ENCODE measurements around the gene SVEP1.

Gene SVEP1

DNA sequence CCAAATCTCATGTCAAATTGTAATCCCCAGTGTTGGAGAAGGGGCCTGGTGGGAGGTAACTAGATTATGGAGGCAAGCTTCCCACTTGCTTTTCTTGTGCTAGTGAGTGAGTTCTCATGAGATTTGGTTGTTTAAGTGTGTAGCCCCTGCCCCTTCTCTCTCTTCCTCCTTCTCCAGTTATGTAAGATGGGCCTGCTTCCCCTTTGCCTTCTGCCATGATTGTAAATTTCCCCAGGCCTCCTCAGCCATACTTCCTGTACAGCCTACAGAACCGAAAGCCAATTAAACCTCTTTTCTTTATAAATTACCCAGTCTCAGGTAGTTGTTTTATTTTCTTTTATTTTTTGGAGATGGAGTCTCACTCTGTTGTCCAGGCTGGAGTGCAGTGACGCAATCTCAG lies 223.6 kb downstream of the SVEP1 start:
- no peak for ATAC-seq
- H3K27me3 Mint-ChIP-seq = no peaks in the 10 kb centered on the region
- H3K4me1 Mint-ChIP-seq = peaks cover 5% of the 10 kb centered on the region
- no peaks in the 10 kb centered on the region for H3K36me3 Mint-ChIP-seq
- H3K27ac Mint-ChIP-seq = no peak overlapping the region
- H3K4me3 Mint-ChIP-seq = no peak overlapping the region
- no peaks in the 10 kb centered on the region for H3K9me3 Mint-ChIP-seq

DNA sequence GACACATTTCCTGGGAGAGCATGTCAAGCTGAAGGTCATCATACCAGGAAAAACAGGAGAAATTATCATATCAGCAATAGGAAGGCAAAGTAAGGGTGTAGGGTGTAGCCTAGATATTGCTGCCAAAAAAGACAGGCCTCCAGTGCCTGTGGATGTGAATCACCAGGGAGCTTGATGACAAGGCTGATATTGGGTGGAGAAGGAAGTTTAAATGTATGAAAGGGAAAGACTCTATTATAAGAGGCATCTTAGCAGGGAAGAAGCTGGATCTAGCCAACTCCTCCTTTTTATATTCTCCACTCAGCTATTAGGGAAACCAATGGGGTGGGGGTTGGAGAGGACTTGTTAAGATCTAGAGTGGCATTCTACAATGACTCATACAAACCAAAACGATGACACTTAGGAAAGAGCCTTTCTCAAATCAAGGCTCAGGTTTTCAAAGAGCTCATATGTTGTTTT lies 228.5 kb downstream of the SVEP1 start:
- Mint-ChIP-seq H3K36me3 (no peaks in the 10 kb centered on the region), H3K4me3 (no peak overlapping the region), H3K27ac (no peak overlapping the region), H3K9me3 (no peaks in the 10 kb centered on the region), H3K27me3 (no peaks in the 10 kb centered on the region), H3K4me1 (peaks cover 4% of the 10 kb centered on the region)
- no peak for ATAC-seq

DNA sequence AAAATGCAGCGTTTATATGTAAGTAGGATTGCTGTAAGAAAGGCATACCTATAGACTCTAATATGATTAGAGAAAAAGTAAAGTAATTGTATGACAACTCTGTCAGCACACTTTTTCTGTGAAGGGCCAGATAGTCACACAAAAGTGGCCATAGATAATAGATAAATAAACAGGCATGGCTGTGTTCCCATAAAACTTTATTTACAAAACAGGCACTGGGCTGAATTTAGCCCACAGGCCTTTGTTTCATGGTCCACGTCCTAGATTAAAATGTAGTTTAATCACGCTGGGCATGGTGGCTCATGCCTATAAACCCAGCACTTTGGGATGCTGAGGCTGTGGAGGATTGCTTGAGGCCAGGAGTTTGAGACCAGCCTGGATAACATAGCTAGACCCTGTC lies 233.2 kb downstream of the SVEP1 start:
- no peak overlapping the region for H3K27ac Mint-ChIP-seq
- H3K4me1 Mint-ChIP-seq = no peaks in the 10 kb centered on the region
- no peaks in the 10 kb centered on the region for H3K9me3 Mint-ChIP-seq
- no peak for ATAC-seq
- no peaks in the 10 kb centered on the region for H3K36me3 Mint-ChIP-seq
- no peak overlapping the region for H3K4me3 Mint-ChIP-seq
- peaks cover 17% of the 10 kb centered on the region for H3K27me3 Mint-ChIP-seq

DNA sequence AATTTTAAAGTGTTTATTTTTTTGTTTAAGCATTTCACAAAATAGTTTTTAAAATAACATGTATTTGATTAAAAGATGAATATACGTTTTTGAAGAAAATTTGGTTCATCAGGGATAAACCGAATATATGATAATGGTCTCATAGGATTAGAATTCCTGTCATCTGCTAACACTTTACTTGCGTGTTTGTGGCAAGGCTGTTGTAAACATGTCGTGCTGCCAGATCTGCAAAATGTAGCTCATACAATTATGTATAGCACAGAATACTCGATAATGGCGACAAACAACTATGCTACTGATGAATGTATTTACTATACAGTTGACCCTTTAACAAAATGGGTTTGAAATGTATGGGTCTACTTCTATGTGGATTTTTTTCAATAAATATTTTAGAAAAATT lies 234.7 kb downstream of the SVEP1 start:
- no peak overlapping the region for H3K27ac Mint-ChIP-seq
- H3K9me3 Mint-ChIP-seq = no peaks in the 10 kb centered on the region

DNA sequence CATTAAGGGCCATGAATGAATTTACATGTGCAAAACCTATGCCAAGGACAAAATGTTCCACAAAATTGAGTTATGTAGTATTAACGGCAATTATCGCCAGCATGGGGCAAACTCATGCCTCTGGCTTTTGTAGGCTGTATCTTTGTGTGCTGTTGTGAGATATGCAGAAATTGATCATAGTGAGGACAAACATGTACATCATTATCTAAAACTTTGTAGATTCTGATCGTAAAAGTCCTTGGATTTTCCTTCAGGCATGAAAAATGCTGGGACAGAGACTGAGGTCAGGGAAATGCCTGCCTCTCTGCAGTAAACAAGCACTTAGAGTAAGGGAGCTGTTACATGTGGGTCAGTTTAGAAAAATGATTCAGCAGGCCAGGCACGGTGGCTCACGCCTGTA lies 236.0 kb downstream of the SVEP1 start:
- Mint-ChIP-seq H3K27ac (no peak overlapping the region), H3K4me1 (no peaks in the 10 kb centered on the region), H3K36me3 (no peaks in the 10 kb centered on the region), H3K4me3 (no peak overlapping the region), H3K9me3 (no peaks in the 10 kb centered on the region), H3K27me3 (peaks cover 21% of the 10 kb centered on the region)
- ATAC-seq = no peak

More for the DNA sequence above, 234.7 kb downstream of the SVEP1 start:
- Mint-ChIP-seq H3K27me3 (peaks cover 21% of the 10 kb centered on the region), H3K4me3 (no peak overlapping the region), H3K4me1 (no peaks in the 10 kb centered on the region), H3K36me3 (no peaks in the 10 kb centered on the region)
- ATAC-seq = no peak

DNA sequence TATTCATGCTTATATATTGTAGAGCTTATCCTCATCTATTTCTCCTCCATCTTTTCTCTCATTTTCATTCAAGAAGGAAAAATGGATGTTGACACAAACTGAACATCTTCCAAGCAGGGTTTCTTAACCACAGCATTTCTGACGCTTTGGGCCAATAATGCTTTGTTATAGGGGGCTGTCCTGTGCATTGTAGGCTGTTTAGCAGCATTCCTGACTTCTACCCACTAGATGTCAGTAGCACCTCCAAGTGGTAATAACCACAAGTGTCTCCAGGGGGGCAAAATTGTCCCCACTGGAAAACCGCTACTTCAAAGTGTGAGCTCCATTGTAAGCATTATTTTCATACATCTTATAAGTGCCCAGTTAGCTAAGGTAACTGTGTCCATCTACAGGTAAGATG lies 239.2 kb downstream of the SVEP1 start:
- Mint-ChIP-seq H3K36me3 (no peaks in the 10 kb centered on the region), H3K27me3 (peaks cover 33% of the 10 kb centered on the region), H3K4me1 (no peaks in the 10 kb centered on the region), H3K9me3 (no peaks in the 10 kb centered on the region), H3K27ac (no peak overlapping the region), H3K4me3 (no peak overlapping the region)
- no peak for ATAC-seq

DNA sequence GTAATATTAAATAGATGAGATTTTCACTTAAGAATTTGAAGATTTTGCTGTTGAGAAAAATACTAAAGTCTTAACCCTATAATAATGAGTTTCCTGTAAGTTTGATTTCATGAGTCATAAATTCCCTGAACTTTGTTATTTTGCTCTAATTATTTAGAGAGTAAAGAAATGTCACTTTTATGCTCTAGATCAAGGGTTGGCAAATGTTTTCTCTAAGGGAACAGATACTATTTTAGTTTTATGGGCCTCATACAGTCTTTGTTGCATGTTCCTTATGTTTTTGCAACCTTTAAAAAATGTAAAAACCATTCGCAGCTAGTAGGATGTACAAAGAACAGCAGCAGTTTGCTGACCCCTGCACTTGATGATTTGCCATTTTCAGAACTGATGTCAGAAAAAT lies 241.4 kb downstream of the SVEP1 start:
- no peaks in the 10 kb centered on the region for H3K36me3 Mint-ChIP-seq
- H3K4me3 Mint-ChIP-seq = no peak overlapping the region
- H3K9me3 Mint-ChIP-seq = no peaks in the 10 kb centered on the region
- no peak for ATAC-seq
- H3K27me3 Mint-ChIP-seq = peaks cover 31% of the 10 kb centered on the region
- no peak overlapping the region for H3K27ac Mint-ChIP-seq
- H3K4me1 Mint-ChIP-seq = peaks cover 10% of the 10 kb centered on the region

DNA sequence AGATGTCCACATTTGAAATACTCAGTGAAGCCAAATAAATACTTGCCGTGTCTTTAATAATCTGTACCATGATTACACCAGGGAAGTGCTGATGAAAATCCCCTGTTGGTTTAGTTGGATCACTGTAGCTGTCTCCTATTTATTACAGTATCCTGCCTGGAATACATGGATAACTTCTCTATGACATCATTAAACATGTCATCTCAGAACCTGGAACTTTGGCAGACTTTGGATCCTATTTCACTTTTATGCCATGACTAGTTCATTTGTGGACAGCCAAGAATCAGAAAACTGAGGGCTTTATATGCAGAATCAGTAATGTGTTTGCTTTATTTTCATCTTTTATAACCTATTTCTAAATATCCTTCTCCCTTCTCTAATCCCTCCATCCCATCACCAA lies 241.8 kb downstream of the SVEP1 start, which contains the start of gene TXNDC8:
TSS of gene TXNDC8 (minus strand) at position 137 of the 400 bp plus-strand sequence.
- Mint-ChIP-seq H3K4me3 (no peak within 1 kb of the TSS), H3K27ac (peak within 1 kb of the TSS; percentile 32), H3K9me3 (no peaks in the 10 kb centered on the region), H3K27me3 (peaks cover 27% of the 10 kb centered on the region), H3K36me3 (no peaks in the 10 kb centered on the region), H3K4me1 (peaks cover 10% of the 10 kb centered on the region)
- ATAC-seq = no peak

DNA sequence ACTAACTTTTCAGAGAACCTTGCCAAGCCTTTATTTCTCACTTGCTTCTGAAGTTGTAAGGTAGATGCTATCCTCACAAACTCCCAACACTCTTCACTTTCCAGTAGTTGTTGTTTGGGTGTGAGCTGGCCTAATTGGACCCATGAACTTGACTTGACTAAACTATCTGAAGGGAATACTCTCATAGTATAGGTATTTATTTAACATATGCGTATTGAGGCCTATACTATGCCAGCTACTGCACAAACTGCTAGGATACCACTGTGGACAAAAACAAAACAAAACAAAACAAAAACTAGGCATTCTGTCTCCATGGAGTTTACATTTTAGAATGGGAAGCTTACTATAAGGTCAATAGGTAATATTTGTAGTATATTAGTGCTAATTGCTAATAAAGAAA lies 243.2 kb downstream of the SVEP1 start:
- Mint-ChIP-seq H3K27me3 (peaks cover 16% of the 10 kb centered on the region), H3K27ac (peak overlapping the region; percentile 32), H3K36me3 (no peaks in the 10 kb centered on the region), H3K9me3 (no peaks in the 10 kb centered on the region), H3K4me1 (peaks cover 10% of the 10 kb centered on the region), H3K4me3 (no peak overlapping the region)
- ATAC-seq = no peak

DNA sequence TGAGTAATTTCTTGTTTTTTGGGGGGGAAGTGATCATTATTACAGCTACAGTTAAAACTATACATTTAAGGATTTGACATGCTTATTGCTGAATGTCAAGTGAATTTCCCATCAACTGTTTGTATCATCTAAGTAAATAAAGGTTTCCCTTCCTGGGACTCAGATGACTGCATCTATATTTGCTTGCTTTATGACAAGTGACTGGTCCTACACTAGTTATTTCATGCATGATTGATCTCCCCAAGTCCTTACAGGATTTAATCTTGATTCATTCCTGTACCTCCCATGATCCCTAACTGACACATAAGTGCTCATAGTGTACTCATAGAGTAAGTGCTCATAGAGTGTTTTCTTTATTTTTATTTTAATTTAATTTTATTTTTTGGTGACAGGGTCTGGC lies 244.7 kb downstream of the SVEP1 start:
- peaks cover 10% of the 10 kb centered on the region for H3K4me1 Mint-ChIP-seq
- no peak overlapping the region for H3K27ac Mint-ChIP-seq
- H3K27me3 Mint-ChIP-seq = peaks cover 12% of the 10 kb centered on the region
- no peak overlapping the region for H3K4me3 Mint-ChIP-seq
- no peaks in the 10 kb centered on the region for H3K9me3 Mint-ChIP-seq
- H3K36me3 Mint-ChIP-seq = no peaks in the 10 kb centered on the region
- no peak for ATAC-seq

DNA sequence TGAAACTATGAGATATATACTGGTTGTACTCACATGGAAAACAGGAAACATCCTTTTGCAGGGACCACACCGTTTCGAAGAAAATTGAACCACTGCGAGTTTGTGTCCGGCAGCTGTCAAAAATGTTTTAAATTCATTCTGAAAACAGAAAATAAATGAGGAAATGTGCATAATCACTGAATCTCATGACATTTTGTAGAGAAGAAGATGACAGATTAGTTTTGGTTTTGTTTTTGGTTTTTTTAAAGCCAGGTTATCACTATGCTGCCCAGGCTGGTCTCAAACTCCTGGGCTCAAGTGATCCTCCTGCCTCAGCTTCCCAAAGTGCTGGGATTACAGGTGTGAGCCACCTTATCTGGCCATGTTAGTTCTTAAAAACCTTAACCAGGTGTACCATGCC lies 245.4 kb downstream of the SVEP1 start:
- no peaks in the 10 kb centered on the region for H3K36me3 Mint-ChIP-seq
- no peak overlapping the region for H3K4me3 Mint-ChIP-seq

DNA sequence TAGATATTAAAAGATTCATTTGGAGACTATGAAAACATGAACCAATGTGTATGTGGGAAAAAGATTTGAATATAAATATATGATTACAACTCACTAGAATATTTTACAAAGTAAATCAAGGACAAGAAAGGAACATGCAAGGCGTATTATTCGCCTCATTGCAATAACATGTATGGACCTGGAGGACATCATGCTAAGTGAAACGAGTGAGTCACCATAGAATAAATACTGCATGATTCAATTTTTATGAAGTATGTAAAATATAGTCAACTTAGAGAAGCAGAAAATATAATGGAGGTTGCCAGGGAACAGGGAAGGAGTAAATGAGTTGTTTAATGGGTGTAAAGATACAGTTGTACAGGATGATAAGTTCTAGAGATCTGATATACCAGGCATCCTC lies 246.8 kb downstream of the SVEP1 start:
- peaks cover 12% of the 10 kb centered on the region for H3K27me3 Mint-ChIP-seq
- no peak overlapping the region for H3K27ac Mint-ChIP-seq
- no peaks in the 10 kb centered on the region for H3K9me3 Mint-ChIP-seq
- no peak for ATAC-seq
- peaks cover 10% of the 10 kb centered on the region for H3K4me1 Mint-ChIP-seq
- H3K36me3 Mint-ChIP-seq = no peaks in the 10 kb centered on the region
- no peak overlapping the region for H3K4me3 Mint-ChIP-seq

More for the DNA sequence above, 245.4 kb downstream of the SVEP1 start:
- no peak for ATAC-seq
- no peaks in the 10 kb centered on the region for H3K9me3 Mint-ChIP-seq
- H3K27ac Mint-ChIP-seq = no peak overlapping the region
- peaks cover 12% of the 10 kb centered on the region for H3K27me3 Mint-ChIP-seq
- peaks cover 10% of the 10 kb centered on the region for H3K4me1 Mint-ChIP-seq

DNA sequence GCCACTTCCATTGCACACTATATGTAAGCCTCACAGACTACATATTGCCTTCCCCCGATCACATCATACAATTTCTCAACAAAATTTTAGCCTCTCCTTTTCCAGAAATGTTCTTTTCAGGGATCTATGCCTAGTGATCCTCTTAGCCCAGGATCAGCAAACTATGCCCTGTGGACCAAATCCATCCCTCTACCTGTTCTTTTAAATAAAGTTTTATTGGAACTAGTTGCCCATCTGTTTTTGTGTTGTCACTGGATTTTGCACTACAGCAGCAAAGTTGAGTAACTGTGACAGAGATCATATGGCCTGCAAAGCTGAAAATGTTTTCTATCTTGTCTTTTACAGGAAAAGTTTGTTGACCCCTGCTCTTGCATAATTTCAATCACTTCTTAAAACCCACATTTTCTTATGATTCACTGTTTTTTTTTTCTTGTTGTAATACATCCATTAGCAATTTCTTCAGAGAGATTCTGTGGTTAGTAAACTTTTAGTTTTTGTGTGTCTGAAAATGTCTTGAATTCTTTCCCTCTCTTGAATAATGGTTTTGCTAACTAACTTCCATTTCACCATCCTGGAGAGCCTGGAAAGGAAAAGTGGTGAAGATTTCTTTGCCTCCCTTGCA lies 248.9 kb downstream of the SVEP1 start:
- Mint-ChIP-seq H3K4me1 (peaks cover 10% of the 10 kb centered on the region), H3K27ac (no peak overlapping the region), H3K9me3 (no peaks in the 10 kb centered on the region), H3K36me3 (no peaks in the 10 kb centered on the region), H3K4me3 (no peak overlapping the region), H3K27me3 (peaks cover 1% of the 10 kb centered on the region)
- ATAC-seq = no peak

DNA sequence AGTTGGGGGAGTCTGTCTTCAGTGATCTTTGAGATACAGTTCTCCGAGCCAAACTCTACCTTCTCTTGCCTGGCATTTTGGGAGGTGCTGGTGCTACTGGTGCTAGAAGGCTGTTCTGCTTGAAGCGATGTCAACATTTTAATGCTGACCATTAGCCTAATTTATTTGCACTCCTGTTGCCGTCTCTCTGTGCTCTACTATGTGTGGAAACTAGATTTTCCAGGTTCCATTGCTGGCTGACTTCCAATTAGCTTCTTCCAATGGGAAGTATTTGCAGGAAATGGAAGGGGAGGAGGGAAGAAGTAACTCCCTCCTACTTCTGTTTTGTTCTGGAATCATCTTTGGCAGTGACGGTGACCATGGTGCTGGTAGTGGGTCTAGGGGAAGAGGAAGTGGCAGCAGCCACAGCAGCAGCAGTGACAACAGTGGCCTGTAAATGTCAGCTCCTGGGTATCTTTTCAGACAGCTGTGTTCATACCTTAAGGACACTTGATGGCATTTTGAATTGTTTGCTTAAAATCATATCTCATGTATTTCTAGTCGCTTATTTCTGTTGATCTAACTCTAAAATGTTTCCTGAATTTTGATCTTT lies 249.8 kb downstream of the SVEP1 start:
- Mint-ChIP-seq H3K27me3 (no peaks in the 10 kb centered on the region), H3K4me1 (peaks cover 7% of the 10 kb centered on the region), H3K4me3 (no peak overlapping the region), H3K27ac (no peak overlapping the region), H3K36me3 (no peaks in the 10 kb centered on the region), H3K9me3 (no peaks in the 10 kb centered on the region)
- ATAC-seq = no peak

DNA sequence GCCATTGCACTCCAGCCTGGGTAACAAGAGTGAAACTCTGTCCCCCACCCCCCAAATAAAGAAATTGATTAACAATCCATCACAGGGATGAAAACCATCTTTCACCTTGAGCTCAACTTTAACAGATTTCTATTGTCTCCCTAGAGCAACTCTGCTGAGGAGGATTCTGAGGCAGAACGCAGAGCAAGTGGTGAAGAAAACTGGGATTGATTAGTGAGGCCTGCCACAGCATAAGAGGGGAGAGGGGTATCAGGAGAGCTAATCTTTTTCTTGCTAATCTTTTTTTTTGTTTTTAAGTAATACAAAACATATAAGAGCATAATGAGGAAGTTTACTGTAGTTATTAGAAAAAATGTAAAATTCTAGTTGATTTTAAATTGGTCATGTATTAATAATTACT lies 250.8 kb downstream of the SVEP1 start:
- Mint-ChIP-seq H3K27ac (no peak overlapping the region), H3K36me3 (no peaks in the 10 kb centered on the region), H3K4me3 (no peak overlapping the region), H3K9me3 (no peaks in the 10 kb centered on the region), H3K27me3 (no peaks in the 10 kb centered on the region), H3K4me1 (no peaks in the 10 kb centered on the region)
- ATAC-seq = no peak

DNA sequence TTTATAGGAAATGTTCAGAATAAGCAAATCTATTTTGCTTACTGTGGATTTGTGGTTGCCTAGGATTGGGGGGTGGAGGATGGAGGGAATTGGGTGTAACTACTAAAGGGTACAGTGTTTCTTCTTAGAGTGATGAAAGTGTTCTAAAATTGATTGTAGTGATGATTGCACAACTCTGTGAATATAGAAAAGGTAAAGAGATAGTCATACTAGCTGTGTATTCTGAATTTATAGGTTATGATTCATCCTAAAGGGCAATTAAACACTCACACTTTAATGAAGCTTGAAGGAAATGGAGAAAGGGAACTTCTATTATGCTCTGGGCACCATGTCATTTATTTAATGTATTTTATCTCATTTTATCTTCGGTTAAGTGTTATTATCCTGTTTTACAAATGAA lies 251.8 kb downstream of the SVEP1 start:
- Mint-ChIP-seq H3K4me1 (no peaks in the 10 kb centered on the region), H3K27me3 (peaks cover 5% of the 10 kb centered on the region), H3K9me3 (no peaks in the 10 kb centered on the region), H3K4me3 (no peak overlapping the region), H3K27ac (no peak overlapping the region), H3K36me3 (no peaks in the 10 kb centered on the region)
- ATAC-seq = no peak
